ENCODE data around the gene LYPD5.

LYPD5 gene

DNA sequence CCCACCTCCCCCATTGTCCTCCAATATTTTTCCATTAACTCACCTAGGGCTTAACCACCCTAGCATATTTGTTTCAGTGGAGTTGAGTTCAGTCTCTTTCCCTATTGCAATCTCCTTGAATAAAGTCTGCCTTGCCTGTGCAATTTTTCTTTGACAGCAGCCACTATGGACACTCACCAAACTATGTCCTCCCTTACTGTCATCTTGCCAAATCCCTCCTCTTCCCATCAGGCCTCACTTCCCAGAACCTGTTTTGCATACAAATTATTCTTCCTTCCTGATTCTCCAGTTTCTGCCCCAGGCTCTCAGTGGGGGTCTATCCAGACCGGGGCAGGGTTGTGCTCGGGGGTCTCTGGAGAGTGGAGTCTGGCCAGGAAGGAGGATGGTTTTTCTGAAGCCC, 2.2 kb upstream of the LYPD5 start:
- no peak for DNase-seq

DNA sequence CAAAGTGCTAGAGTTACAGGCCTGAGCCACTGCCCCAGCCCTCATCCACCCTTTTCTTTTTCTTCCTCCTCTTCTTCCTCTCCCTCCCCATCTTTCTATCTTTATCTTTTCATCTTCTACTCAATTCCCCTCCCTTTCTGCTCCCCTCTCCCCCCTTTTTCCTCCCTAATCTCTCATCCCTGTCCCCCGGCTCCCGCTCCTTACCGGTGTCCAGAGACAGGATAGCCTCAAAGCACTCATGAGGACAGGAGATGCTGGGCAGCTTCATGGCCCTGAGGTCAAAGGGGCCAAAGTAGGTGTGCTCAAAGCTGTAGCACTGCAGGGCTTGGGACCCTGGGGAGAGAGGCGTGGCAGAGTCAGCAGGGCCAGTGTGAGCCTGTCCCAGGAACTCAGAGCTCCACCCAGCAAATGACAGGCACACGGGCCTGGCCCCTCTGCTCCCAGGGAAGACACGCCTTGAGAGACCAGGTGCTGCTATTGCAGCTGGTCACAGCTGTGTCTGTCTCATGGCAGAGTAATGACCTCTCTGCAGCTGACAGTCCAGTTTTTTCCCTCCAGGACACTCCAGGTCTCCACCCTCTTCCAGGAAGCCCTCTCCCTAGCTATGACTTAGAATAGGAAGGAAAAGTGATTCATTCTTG, 2.6 kb downstream of the LYPD5 start:
- no peak for DNase-seq

GRCh38 chr19:43798546-43799409, 3.5 kb downstream of the LYPD5 start:
- no peak for DNase-seq

DNA sequence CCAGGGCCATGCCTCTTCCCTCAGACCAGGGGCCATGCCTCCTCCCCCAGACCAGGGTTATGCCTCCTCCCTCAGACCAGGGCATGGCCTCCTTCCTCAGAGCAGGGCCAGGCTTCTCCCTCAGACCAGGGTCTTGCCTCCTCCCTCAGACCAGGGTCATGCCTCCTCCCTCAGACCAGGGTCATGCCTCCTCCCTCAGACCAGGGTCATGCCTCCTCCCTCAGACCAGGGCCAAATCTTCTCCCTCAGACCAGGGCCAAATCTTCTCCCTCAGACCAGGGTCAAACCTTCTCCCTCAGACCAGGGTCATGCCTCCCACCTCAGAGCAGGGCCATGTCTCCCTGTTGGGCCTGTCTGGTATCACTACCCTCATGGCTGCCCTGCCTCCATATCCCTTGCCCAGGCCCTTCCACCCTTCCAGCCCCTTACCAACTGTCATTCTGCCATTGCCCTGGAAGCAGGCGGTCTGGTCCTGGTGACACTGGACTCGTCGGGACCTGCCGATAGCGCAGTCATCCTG, 4.2 kb downstream of the LYPD5 start:
- DNase-seq, result no peak

GRCh38 chr19:43797556-43797955, 4.7 kb downstream of the LYPD5 start:
- DNase-seq, result no peak

- DNase-seq, result no peak
Observed at GRCh38 chr19:43797118-43797517, 5.1 kb downstream of the LYPD5 start.

- no peak for DNase-seq
Observed at GRCh38 chr19:43790587-43790986, 11.7 kb downstream of the LYPD5 start.

DNA sequence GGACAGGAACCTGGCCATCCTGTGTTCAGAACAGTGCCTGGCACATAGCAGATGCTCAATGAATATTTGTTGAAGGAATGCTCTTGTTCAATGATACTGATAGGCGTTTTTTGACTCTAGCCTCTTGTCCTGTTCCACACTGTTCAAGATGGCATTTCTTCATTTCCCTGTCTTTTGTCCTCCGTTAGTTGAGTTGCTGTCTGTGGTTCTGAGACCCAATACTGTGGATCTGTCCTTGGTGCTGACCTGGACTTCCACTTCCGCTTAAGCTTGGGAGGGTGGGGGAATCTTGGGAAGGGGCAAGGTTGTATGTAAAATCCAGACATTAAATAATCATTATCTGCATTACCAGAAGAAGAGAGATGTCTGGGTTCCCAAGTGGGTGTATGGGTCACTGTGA, 13.2 kb downstream of the LYPD5 start:
- no peak for DNase-seq

GRCh38 chr19:43786665-43787064, 15.6 kb downstream of the LYPD5 start:
- no peak for DNase-seq

DNA sequence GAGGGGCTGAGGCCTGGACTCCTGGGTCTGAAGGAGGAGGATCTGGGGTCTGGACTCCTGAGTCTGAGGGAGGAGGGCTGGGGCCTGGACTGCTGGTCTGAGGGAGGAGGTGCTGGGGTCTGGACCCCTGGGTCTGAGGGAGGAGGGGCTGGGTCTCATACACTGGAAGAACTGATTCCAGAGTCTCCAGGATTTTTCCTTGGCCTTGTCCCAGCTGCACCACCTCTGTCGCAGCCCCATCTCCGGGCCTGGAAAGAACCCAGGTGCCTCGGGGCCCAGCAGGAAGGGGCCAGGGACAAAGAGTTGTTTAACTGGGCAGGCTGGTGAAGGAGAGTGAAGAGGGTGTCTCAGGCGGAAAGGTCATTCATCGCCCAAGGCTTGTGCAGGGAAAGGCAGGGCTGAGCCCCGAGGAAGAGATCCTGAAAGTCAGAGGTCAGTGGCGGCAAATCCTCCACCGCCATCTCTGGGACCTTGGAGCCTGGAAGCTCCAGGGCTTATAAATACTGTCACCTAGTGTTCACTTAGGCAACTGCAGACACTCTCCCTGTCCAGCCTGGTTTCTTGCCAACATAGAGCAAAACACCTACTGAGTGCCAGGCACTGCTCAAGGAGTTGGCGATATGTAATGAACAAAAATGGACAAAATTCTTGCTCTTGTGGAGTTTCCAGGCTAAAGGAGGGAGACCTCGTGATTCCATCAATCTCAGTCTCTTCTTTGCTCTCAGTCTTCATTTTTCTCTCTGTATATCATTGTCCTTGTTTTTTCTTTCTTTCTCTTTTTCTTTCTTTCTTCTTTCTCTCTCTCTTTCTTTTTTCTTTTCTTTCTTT, 17.1 kb downstream of the LYPD5 start:
- peak; percentile 47 for DNase-seq

DNA sequence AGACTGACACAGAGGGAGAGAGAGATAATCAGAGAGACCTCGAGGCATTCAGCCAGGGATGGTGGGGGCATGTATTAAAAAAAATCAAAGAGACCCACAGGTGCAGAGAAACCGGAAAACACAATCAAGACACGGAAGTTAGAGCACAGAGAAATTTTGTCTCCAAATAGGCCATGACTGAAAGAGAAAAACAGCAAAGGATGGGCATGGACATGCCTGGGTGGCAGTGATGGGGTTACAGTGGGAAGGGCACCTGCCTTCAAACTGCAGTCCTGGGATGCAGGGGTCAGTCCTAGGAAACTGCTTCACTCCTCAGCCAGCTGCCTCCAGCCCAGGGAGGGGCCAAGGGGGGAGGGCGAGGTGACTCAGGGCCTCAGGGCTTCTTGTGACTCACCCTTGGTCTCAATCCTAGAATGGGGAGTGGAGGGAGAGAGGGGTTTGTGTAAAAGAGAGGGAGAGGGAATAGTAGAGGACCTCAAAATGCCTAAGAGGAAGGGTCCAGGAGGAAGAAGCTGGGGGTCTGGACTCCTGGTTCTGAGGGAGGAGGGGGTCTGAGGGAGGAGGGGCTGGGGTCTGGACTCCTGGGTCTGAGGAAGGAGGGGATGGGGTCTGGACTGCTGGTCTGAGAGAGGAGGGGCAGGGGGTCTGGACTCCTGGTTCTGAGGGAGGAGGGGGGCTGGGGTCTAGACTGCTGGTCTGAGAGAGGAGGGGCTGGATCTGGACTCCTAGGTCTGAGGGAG, 17.8 kb downstream of the LYPD5 start:
- DNase-seq, result no peak

GRCh38 chr19:43783636-43784035, 18.6 kb downstream of the LYPD5 start:
- DNase-seq, result no peak

DNA sequence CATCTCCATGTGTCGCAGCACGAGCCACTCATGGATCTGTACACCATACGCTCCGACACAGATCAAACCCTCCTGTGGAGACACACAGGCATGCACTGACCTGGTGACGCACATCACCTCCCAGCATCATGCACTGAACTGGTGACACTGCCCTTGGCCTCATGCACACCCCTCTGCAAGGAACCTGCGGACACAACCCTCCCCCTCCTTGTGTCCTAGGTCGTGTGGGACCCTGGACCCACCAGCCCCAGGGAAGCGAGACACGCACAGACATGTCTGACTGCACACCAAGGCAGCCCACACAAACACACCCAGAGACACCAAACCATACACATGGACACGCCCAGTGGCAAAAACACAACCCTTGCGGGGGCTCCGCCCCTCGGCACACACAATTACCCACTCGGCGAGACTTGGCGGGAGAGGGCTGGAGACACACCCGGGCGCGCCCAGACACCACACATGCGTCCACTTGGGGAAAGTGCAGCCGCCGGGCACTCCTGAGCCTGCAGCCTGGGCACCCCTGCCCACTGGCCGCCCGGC, 19.5 kb downstream of the LYPD5 start:
- DNase-seq, result no peak

DNA sequence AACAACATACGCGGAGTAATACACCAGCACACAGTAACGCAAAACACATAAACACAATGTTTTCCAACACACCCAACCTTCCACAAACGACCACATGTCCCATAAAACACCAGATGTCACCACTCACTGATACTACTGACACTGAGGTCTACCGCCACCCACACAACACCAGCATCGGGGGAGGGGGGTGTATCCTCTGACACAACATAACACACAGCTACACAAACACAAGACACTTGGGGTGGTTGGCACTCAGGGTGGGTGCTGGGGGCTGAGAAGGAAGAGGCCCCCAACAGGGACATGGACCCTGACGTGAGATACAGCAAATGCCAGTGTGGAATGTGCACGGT, 20.0 kb downstream of the LYPD5 start:
- DNase-seq, result no peak

DNA sequence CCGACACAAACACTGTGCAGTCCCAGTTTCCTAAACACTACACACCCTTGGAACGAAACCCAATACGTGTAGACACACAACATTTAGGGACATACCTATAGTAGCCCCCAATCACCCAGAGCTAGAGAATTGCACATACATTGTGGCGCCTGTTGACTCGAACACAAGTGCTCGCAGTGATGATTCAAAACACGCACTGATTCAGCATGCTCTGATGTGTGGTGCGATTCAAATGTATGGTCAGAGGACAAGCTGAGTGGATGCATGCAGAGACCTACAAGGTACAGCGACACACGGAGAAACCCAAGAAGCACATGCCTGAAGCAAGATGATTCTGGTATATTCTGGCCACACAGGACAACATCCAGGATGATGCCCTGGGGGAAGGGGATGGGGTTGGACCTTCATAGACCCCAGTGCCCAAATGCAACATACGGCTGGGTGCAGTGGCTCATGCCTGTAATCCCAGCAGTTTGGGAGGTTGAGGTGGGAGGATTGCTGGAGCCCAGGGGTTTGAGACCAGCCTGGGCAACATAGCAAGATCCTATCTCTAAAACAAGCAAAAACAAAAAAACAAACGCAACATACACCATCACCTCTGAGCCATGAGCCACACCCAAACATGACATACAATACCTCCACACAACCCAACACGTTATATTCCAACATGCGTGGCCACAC, 20.5 kb downstream of the LYPD5 start:
- no peak for DNase-seq

DNA sequence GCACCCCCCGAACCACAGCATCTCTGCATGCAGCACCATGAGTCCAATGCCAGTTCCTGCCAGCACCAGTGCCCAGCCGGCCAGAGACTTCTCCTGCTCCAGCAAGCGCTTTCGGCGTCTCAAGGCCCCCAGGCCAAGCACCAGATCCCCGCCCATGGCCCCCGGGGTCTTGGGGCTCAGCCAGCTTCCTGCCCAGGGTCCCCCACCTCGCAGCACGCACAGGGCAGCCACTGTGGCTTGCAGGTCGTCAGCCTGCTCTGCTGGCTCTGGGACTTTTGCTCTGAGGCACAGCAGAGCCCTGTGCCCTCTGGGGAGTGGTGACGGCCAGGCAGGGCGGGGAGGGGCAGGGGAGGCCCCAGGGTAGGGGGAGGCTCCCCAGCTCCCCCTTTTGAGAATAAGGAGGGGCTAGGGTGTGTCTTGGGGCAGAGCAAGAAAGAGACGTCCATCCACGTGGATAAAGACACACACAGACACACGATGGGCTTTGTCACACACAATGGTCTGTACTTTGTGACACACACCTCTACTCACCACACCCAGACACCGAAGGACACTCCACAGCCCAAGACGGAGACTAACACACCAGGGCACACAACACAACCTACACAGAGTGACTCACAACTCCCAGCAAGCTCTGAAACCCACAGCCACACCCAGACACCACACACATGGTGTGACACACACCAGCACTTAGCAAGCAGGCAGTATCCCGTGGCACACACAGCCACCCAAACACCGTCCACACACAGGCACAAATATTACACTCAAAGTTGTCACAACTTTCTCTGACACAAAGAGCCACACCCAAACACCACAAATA, 21.3 kb downstream of the LYPD5 start, which contains the start of gene KCNN4:
Gene KCNN4 (minus strand): TSS at position 268 of the 820 bp plus-strand sequence. CDS start 112 bp downstream, at position 156.
- DNase-seq, result no peak

- DNase-seq, result no peak
Observed at GRCh38 chr19:43779820-43780219, 22.4 kb downstream of the LYPD5 start.

- no peak for DNase-seq
Observed at GRCh38 chr19:43779147-43779819, 23.0 kb downstream of the LYPD5 start.

DNA sequence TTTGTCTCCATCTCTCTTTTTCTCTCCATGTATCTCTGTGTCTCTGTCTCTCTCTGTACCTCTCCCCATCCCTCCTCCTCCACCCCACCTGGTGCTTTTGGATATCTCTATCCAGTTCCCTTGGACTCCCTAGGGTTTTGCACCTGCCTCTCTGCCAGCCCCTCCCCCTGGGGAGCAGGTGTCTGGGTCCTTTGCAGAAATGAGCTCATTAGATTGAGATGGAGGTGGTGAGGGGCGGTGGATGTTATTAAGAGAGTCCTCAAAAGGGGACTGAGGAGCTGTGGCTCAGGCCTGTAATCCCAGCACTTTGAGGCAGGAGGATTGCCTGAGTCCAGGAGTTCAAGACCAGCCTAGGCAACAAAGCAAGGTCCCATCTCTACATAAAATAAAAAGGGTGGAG, 23.6 kb downstream of the LYPD5 start:
- no peak for DNase-seq

DNA sequence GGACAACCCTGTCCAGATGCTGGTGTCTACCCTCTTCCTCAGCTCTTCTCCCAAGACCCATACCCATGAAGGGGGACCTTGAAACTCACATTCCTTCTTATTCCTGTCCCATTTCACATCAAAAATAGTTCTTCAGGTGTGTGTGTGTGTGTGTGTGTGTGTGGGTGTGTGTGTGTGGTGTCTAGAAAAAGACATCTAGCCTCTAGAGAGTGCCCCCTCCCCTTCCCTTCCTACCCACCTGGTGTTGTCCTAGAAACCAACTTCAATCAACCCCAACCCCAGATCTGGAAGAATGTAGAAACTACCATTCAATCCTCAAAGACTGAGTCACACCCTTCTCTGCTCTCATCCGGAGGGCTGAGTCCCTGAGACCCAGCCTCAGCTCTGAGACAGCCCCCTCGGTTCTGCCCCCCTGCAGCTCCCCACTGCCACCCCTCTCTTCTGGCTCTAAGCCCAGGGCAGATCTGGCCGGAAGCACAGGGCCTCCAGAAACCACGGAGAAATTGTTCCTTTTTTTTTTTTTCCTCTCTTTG, 25.0 kb downstream of the LYPD5 start:
- no peak for DNase-seq

All from right hindlimb (tissue), 1 donor.